Activated T-cell treated with anti-CD3 and anti-CD28 coated beads, Interleukin-2, amount 50 U/mL, for 72 hours (primary cell): ENCODE measurements around the gene FBXO42. TPM values are rescaled to one million over a fixed set of nuclear protein-coding genes. Genes with fewer than 3 reads are reported as not detected.

Experiments used
- ATAC-seq, 2 donors: fragments of 150-1000 bp; cut with Tn5 transposase; replicated peaks in 1 of 2; 2 replicates each; pipeline ENCODE4 v1.10.0; 2021; ENCODE audit warnings: moderate library complexity in 2 of 2, mild to moderate bottlenecking in 1 of 2
- DNase-seq, 2 donors: peaks; one replicate each; pipeline ENCODE4 v3.0.0; 2021 to 2022; ENCODE audit warnings: mixed read lengths in 1 of 2
- H3K27ac Mint-ChIP-seq: one replicate; pipeline ENCODE4 v1.8.0; 2022; ENCODE audit warnings: mild to moderate bottlenecking, moderate library complexity, mixed read lengths
- H3K27me3 Mint-ChIP-seq: one replicate; pipeline ENCODE4 v1.8.0; 2022; ENCODE audit warnings: low read depth, mixed read lengths
- H3K36me3 Mint-ChIP-seq, 2 donors: one replicate each; pipeline ENCODE4 v1.8.0; 2022; ENCODE audit warnings: mixed read lengths in 2 of 2, mild to moderate bottlenecking in 1 of 2; ENCODE audit not compliant: insufficient read depth in 2 of 2
- H3K4me1 Mint-ChIP-seq: one replicate; pipeline ENCODE4 v1.8.0; 2022; ENCODE audit warnings: low read depth, mixed read lengths
- H3K4me3 Mint-ChIP-seq, 2 donors: one replicate each; pipeline ENCODE4 v1.8.0; 2022; ENCODE audit warnings: mild to moderate bottlenecking in 2 of 2, mixed read lengths in 2 of 2, moderate library complexity in 2 of 2
- H3K9me3 Mint-ChIP-seq, 2 donors: one replicate each; pipeline ENCODE4 v1.8.0; 2022; ENCODE audit warnings: mixed read lengths in 2 of 2
- total RNA-seq, 2 donors: library from RNA; stranded (reverse); gene quantifications; one replicate each; pipeline ENCODE4 v1.2.3, GENCODE V29; 2022

FBXO42 gene
- total RNA-seq, 2 donors from 2014 or later, result 18.2 to 23.7 TPM

DNA sequence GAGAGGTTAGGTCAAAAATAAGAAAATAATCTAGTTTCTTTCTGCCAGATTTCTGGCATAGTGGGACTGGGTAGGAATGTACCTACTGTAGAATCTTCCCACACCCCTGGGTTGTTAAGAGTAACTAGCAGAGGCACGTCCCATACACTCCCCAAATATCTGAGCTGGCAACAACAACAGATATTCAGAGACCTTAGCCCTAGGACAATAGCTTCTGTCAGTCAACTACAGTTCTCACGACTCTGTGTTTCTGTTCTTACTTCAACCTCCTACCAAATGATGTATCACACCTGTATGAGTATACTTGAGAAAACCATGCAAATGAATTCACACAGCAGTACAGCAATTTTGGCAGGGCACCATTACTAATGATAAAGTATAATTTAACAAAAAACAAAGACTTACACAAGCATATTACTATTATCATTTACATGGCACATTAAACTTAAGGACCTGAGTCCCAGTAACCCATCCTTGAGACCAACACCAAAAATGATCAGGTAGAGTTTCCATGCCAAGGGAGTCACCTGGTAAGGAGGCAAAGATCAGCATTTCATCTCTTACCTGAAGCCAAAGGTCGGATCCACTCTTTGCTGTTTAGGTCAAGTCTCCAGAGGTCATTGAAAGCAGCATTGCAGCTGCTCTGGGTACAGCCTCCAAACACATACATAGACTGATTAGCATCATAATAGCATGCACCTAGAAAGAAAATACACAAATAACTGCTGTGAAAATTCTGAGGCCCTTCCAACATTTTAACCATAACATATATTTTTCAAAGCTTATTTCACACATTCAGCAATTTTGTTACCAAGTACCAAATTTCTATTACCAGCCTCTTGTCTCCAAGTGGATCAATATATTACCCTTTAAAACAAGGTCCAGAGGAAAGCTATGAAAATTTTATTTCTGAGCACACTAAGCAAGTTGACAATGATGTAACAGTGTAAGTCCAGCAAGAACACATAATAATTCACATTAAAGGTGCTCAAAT is 57.8 kb downstream of the FBXO42 start:
- Mint-ChIP-seq H3K9me3 (no peaks in the 10 kb centered on the region), H3K27me3 (no peaks in the 10 kb centered on the region), H3K4me3 (no peak overlapping the region), H3K4me1 (no peaks in the 10 kb centered on the region), H3K27ac (no peak overlapping the region), H3K36me3 (peaks cover 2 to 11% of the 10 kb centered on the region in 2 donors)
- DNase-seq (no peak), ATAC-seq (no peak)

- Mint-ChIP-seq H3K4me1 (no peaks in the 10 kb centered on the region), H3K4me3 (no peak overlapping the region), H3K36me3 (peaks cover 2 to 11% of the 10 kb centered on the region in 2 donors), H3K9me3 (no peaks in the 10 kb centered on the region), H3K27me3 (no peaks in the 10 kb centered on the region), H3K27ac (peak overlapping the region; percentile 33)
- DNase-seq, result no peak
- ATAC-seq, result no peak
Measured at GRCh38 chr1:16293538-16293937, 58.7 kb downstream of the FBXO42 start.

DNA sequence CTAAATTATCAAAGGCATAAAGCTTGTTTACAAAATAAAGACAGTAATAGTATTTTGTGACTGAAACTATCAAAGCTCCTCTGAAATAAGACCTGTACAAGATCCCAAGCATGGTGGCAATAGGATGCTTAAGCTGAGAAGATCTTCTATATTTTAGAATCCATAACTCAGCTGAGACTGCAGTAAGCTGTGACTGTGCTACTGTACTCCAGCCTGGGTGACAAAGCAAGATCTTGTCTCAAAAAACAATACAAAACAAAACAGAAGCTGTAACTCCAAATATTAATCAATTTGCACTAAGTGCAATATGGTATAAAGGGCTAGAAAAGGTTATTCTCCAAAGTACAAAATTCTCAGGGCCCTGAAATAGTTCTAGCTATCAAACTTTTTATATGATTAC is 59.5 kb downstream of the FBXO42 start:
- no peaks in the 10 kb centered on the region for H3K9me3 Mint-ChIP-seq
- H3K36me3 Mint-ChIP-seq, result peaks cover 2 to 11% of the 10 kb centered on the region in 2 donors
- DNase-seq (no peak), ATAC-seq (no peak)
- H3K4me1 Mint-ChIP-seq, result no peaks in the 10 kb centered on the region
- no peak overlapping the region for H3K27ac Mint-ChIP-seq
- H3K4me3 Mint-ChIP-seq, result no peak overlapping the region
- no peaks in the 10 kb centered on the region for H3K27me3 Mint-ChIP-seq

GRCh38 chr1:16289959-16290358 is 62.3 kb downstream of the FBXO42 start:
- no peak overlapping the region for H3K4me3 Mint-ChIP-seq
- no peak for DNase-seq
- no peak overlapping the region for H3K27ac Mint-ChIP-seq
- no peaks in the 10 kb centered on the region for H3K4me1 Mint-ChIP-seq
- no peaks in the 10 kb centered on the region for H3K9me3 Mint-ChIP-seq
- ATAC-seq, result no peak
- peaks cover 2 to 11% of the 10 kb centered on the region in 2 donors for H3K36me3 Mint-ChIP-seq
- H3K27me3 Mint-ChIP-seq, result no peaks in the 10 kb centered on the region

GRCh38 chr1:16286122-16286521 is 66.2 kb downstream of the FBXO42 start:
- ATAC-seq, result no peak
- H3K27me3 Mint-ChIP-seq, result no peaks in the 10 kb centered on the region
- H3K27ac Mint-ChIP-seq, result no peak overlapping the region
- peaks cover 2 to 3% of the 10 kb centered on the region in 2 donors for H3K36me3 Mint-ChIP-seq
- H3K4me3 Mint-ChIP-seq, result no peak overlapping the region
- no peaks in the 10 kb centered on the region for H3K9me3 Mint-ChIP-seq
- H3K4me1 Mint-ChIP-seq, result peaks cover 5% of the 10 kb centered on the region
- DNase-seq, result no peak

GRCh38 chr1:16281765-16282164 is 70.5 kb downstream of the FBXO42 start:
- DNase-seq, result no peak
- H3K4me3 Mint-ChIP-seq, result no peak overlapping the region
- no peak for ATAC-seq
- H3K4me1 Mint-ChIP-seq, result peaks cover 5% of the 10 kb centered on the region
- H3K27me3 Mint-ChIP-seq, result no peaks in the 10 kb centered on the region
- no peaks in the 10 kb centered on the region for H3K36me3 Mint-ChIP-seq
- H3K9me3 Mint-ChIP-seq, result no peaks in the 10 kb centered on the region
- no peak overlapping the region for H3K27ac Mint-ChIP-seq

- no peaks in the 10 kb centered on the region for H3K36me3 Mint-ChIP-seq
- H3K27me3 Mint-ChIP-seq, result no peaks in the 10 kb centered on the region
- H3K4me3 Mint-ChIP-seq, result no peak overlapping the region
- peaks cover under 1% of the 10 kb centered on the region for H3K4me1 Mint-ChIP-seq
- DNase-seq (no peak), ATAC-seq (no peak)
- H3K27ac Mint-ChIP-seq, result no peak overlapping the region
- H3K9me3 Mint-ChIP-seq, result no peaks in the 10 kb centered on the region
Measured at GRCh38 chr1:16279186-16279585, 73.1 kb downstream of the FBXO42 start.

DNA sequence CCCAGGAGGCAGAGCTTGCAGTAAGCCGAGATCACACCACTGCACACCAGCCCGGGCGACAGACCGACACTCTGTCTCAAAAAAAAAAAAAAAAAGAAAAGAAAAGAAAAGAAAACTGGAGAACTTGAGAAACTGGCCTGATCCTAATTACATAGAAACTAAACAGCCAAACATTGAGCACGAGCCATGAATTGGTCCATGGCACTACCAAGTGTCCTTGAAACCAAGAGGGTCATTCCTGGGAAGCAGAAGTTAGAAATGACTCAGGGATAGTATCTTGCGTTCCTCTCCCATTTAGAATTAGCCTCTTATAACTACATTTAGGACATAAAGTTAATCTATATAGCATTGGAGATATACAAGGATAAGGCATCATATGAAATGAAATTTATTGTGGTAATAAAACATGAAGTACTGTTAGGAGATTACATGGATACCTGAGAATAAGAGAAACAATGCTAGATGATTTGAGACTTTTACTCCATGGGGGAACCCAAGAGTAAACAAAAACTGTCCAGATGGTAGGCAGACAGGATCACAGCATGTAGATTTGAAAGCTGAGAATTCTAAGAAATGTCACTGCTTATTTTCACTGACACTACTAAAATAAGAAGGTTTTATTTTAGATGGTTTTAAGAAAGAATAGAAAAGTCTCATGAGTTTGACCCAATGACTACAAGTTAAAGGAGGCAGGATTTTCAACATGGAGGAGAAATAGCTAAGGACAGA is 75.8 kb downstream of the FBXO42 start:
- H3K4me3 Mint-ChIP-seq, result no peak overlapping the region
- no peaks in the 10 kb centered on the region for H3K9me3 Mint-ChIP-seq
- no peak overlapping the region for H3K27ac Mint-ChIP-seq
- H3K36me3 Mint-ChIP-seq, result no peaks in the 10 kb centered on the region
- DNase-seq (no peak), ATAC-seq (no peak)
- H3K27me3 Mint-ChIP-seq, result no peaks in the 10 kb centered on the region
- H3K4me1 Mint-ChIP-seq, result no peaks in the 10 kb centered on the region

- Mint-ChIP-seq H3K4me3 (no peak overlapping the region), H3K36me3 (peaks cover 0 to 2% of the 10 kb centered on the region in 2 donors), H3K27ac (no peak overlapping the region), H3K9me3 (no peaks in the 10 kb centered on the region), H3K27me3 (no peaks in the 10 kb centered on the region), H3K4me1 (no peaks in the 10 kb centered on the region)
- DNase-seq, result no peak
- no peak for ATAC-seq
Measured at GRCh38 chr1:16275591-16275990, 76.7 kb downstream of the FBXO42 start.

DNA sequence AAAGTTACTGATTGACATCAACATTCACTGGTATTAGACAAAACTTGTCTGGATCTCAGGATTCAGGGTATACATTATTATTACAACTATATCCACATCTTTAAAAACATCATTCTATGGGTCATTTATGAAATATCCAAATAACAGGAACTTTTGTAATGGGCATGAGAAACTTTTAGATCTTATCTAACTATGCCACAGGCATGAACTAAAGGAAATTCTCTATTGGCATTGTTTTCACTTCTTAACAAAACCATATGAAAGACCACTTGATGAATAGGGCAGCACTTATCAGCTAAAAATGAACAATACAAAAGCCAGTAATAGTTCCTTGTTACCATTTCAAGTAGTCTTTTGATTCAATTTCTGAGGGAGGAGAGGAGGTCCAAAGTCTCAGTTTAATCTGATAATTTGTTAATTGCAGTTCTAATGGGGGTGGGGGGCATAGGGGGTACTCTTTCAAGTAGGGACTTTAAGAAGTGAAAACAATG is 84.5 kb downstream of the FBXO42 start:
- no peaks in the 10 kb centered on the region for H3K27me3 Mint-ChIP-seq
- ATAC-seq, result no peak
- H3K4me1 Mint-ChIP-seq, result peaks cover 13% of the 10 kb centered on the region
- no peak overlapping the region for H3K4me3 Mint-ChIP-seq
- peaks cover 0 to 2% of the 10 kb centered on the region in 2 donors for H3K36me3 Mint-ChIP-seq
- no peaks in the 10 kb centered on the region for H3K9me3 Mint-ChIP-seq
- DNase-seq, result no peak
- no peak overlapping the region for H3K27ac Mint-ChIP-seq

GRCh38 chr1:16266411-16267118 is 85.7 kb downstream of the FBXO42 start:
- H3K36me3 Mint-ChIP-seq, result peaks cover 0 to 2% of the 10 kb centered on the region in 2 donors
- no peak overlapping the region for H3K4me3 Mint-ChIP-seq
- H3K27me3 Mint-ChIP-seq, result no peaks in the 10 kb centered on the region
- ATAC-seq (no peak), DNase-seq (no peak)
- H3K27ac Mint-ChIP-seq, result no peak overlapping the region
- no peaks in the 10 kb centered on the region for H3K9me3 Mint-ChIP-seq
- peaks cover 13% of the 10 kb centered on the region for H3K4me1 Mint-ChIP-seq

GRCh38 chr1:16262067-16262466 is 90.2 kb downstream of the FBXO42 start:
- ATAC-seq (no peak), DNase-seq (no peak)
- H3K4me1 Mint-ChIP-seq, result peaks cover 6% of the 10 kb centered on the region
- H3K9me3 Mint-ChIP-seq, result no peaks in the 10 kb centered on the region
- no peak overlapping the region for H3K27ac Mint-ChIP-seq
- H3K4me3 Mint-ChIP-seq, result no peak overlapping the region
- H3K27me3 Mint-ChIP-seq, result no peaks in the 10 kb centered on the region
- H3K36me3 Mint-ChIP-seq, result no peaks in the 10 kb centered on the region

GRCh38 chr1:16260814-16261213 is 91.5 kb downstream of the FBXO42 start:
- DNase-seq, result no peak
- Mint-ChIP-seq H3K27ac (no peak overlapping the region), H3K9me3 (no peaks in the 10 kb centered on the region), H3K4me3 (no peak overlapping the region), H3K4me1 (no peaks in the 10 kb centered on the region), H3K36me3 (peaks cover 0 to 2% of the 10 kb centered on the region in 2 donors), H3K27me3 (no peaks in the 10 kb centered on the region)
- no peak for ATAC-seq
